Measurements from ENCODE around the gene NES.

NES gene

GRCh38 chr1:156660752-156661112 is 16.5 kb downstream of the NES start:
- ATAC-seq: no peak

DNA sequence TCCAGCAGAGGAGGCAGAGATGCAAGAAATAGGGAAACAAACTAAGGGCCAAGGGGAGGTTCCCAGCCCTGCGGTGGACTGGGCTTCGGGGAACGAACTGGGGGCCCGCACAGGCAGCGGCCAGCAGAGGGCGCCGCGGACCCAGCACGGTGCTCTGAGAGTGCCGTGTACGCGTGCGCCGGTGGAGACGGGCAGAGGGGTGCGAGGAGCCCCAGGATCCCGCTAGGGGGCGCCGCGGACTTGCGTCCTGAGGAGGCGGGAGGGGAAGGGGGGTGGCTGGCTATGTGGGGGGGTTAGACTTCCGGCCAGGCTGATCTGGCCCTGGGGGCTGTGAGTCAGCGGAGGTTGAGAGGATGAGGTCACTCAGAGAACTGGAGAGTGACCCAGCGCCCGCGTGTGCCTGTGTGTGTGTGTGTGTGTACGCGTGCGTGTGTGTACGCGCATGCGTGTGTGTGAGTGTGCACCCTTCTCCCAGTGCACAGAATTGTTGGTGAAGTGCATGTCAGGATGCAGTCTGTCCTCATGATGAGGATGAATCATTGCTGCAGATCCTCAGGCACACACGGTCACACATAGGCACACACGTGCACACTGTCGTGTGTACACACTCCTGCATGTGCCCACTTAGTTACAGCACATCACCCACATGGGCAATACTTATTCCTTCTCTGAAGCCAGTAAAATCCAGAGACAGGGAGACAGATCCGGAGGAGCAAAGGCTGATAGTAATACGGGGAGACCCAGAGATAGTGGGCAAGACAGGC is 17.0 kb downstream of the NES start:
- peak; percentile 78 to 86 for ATAC-seq

GRCh38 chr1:156659661-156659987 is 17.6 kb downstream of the NES start:
- no peak for ATAC-seq

- ATAC-seq: no peak
Observed at GRCh38 chr1:156658945-156659574, 18.1 kb downstream of the NES start.

GRCh38 chr1:156658496-156658895 is 18.7 kb downstream of the NES start:
- no peak for ATAC-seq

- ATAC-seq: no peak
Observed at GRCh38 chr1:156657741-156658319, 19.4 kb downstream of the NES start.

DNA sequence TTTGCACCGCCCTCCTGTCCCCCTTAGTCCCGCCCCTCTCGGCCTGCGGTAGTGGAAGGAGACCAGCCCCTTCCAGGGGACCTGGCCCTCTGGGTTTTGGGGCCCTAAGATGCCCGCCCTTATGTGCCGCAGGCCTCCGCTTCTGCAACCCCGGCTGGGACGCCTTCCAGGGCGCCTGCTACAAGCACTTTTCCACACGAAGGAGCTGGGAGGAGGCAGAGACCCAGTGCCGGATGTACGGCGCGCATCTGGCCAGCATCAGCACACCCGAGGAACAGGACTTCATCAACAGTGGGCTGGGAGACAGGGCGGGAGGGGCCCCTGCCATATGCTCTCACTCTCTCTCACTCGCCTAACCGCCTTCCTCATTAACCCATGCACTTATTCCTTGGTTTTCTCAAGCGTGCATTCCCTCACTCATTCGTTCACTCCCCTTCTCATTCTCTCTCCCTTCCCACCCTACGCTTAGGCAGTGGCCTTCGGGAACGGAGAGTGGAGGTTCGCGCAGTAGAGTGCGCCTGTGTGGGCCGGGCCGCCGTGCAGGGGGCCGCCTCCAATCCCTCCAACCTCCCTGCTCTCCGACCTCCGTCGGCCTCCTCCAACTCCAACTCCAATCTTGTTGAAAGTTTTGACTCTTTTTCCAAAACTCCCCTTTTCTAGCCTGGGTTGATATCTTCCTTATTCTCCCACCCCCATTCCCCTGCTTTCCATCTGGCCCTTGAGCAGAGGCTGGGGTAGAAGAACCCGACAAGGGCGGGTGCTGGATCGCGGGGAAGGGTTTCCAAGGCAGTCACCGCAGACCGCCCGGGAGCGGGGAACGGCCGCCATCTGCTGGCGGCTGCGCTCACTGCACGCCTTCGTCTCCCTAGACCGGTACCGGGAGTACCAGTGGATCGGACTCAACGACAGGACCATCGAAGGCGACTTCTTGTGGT is 20.1 kb downstream of the NES start:
- peak; percentile 50 to 58 for ATAC-seq

DNA sequence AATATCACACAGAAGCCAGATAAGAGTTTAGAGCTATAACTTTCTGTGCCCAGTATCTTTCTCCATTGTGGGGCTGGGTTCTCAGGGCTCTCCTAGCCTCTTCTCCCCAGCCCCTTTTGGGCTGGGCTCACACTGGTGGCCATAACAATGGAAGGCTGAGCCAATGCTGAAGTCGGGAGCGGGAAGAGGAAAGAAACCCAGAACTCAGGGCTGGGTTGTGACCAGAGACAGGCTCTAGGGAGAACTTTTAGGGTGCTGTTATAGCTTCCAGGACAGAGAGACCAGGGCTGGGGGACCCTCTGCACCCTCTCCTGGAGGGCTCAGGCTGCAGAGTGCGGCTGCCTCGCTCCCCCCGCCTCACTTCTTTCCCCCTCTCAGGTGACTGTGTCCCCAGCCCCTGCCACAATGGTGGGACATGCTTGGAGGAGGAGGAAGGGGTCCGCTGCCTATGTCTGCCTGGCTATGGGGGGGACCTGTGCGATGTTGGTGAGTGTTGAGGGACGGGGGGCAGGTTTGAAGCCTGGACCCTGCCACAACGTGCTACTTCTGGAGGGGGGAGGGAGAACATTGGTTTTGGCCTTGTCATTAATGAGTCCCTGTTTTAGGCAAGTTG is 21.2 kb downstream of the NES start:
- no peak for ATAC-seq

DNA sequence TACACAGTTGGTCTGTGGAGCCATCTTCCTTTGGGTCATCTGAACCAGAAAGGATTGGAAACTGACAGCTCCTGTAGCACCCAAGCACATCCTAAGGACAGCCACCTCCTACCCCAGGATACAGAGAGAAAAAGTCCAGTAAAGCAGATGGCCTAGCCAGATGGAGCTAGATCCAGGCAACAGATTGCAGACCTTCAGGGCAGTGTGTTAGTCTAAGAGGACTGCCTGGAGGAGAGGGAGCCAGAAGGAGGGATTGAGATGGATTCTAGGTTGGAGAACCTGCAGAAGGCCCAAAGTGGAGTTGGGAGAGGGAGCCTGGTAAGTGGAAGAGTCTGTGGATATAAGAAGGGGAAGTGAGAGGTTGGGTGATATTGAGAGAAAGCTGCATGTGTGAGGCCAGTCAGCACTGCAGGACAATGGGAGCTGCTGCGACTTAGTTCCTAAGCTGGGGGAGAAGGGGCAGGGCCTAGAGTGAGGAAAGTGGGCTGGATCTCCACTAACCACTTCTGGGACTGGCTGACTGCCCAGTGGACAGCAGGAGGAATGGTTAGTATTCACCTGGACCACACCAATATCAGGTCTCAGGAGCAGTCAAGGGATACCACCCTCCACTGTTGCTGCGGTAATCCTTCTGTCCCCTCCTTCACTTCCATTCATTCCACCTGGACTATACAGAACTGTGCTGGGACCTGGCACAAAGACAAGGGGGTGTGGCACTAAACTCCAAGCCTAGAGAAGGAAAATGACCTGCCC is 21.9 kb downstream of the NES start:
- ATAC-seq: no peak

- no peak for ATAC-seq
Observed at GRCh38 chr1:156654700-156655099, 22.5 kb downstream of the NES start.

DNA sequence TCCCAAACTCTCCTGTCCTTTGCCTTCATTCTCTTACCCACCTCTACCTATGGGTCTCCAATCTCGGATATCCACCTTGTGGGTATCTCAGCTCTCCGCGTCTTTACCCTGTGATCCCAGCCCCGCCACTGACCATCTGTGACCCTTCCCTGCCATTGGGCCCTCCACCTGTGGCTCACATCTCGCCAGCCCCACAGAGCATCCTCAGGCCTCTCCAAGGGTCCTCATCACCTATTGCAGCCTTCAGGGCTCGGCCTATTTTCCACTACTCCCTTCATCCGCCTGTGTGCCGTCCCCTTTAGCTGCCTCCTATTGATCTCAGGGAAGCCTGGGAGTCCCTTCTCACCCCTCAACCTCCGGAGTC is 24.2 kb downstream of the NES start:
- ATAC-seq: no peak

GRCh38 chr1:156652131-156652991 is 24.8 kb downstream of the NES start:
- no peak for ATAC-seq

DNA sequence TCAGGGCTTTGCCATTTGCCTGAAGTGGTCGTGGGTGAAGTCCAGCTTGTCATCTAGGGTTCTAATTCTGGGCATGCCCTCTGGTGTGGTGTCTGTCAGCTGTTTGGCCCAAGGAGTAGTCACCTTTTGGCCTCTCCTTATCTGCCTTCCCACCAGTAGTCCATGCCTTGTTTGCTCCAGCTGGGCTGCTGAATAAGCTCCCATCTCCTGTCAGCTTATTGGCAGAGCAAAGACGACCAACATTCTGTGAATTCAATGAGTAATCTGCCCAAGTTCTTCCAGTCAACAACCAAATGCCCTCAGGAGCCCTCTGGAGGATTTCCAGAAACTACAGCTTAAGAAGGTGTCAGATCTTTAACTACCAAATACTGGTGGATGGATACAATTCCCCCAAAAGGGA is 28.3 kb downstream of the NES start:
- ATAC-seq: no peak

DNA sequence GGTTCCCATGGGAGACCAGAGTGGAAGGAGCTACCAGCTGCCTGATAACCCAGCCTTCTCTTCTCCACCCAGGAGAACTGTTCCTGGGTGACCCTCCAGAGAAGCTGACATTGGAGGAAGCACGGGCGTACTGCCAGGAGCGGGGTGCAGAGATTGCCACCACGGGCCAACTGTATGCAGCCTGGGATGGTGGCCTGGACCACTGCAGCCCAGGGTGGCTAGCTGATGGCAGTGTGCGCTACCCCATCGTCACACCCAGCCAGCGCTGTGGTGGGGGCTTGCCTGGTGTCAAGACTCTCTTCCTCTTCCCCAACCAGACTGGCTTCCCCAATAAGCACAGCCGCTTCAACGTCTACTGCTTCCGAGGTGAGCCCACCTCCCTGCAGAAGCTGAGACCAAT is 28.7 kb downstream of the NES start:
- no peak for ATAC-seq

DNA sequence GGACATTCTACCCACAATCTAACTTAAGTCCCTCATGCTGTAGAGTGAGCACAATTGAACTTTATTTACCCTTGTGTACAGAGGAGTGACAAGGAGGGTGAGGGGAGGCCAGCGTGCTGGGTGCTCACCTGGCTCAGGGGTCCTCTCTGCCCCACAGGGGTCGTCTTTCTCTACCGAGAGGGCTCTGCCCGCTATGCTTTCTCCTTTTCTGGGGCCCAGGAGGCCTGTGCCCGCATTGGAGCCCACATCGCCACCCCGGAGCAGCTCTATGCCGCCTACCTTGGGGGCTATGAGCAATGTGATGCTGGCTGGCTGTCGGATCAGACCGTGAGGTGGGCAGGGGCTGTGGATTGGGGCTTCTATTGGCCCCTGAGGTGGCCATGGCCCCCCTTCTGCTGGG is 29.9 kb downstream of the NES start:
- no peak for ATAC-seq

GRCh38 chr1:156646738-156647211 is 30.4 kb downstream of the NES start:
- ATAC-seq: no peak

DNA sequence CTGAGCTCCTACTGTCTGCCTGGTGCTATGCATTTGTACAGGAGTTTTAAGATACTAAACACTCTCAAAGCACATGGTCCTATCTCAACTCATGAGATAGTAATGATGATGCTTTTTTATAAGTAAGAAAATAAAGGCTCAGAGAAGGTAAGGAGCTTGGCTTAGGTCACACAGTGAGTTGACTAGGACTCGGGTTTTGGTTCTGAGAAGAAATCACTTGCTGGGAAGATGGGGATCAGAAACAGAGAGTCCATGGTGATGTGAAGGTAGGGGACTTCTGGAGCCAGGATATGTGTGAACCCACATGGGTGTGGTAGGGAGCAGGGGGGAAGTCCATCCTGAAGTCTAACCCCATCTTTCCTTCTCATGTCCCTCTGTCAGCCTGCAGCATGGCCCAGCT is 31.5 kb downstream of the NES start:
- no peak for ATAC-seq

GRCh38 chr1:156645056-156645455 is 32.2 kb downstream of the NES start:
- ATAC-seq: no peak

- ATAC-seq: no peak
Observed at GRCh38 chr1:156644640-156645039, 32.6 kb downstream of the NES start.

GRCh38 chr1:156644146-156644545 is 33.1 kb downstream of the NES start:
- ATAC-seq: no peak

GRCh38 chr1:156643778-156644092 is 33.5 kb downstream of the NES start:
- ATAC-seq: peak; percentile 38 to 58
